H1 (cell line): Measurements from ENCODE around the gene EPHA10. TPM values are rescaled to one million over a fixed set of nuclear protein-coding genes. Genes with fewer than 3 reads are reported as not detected.
A peak's percentile ranks its signal among the peaks of the same experiment; 100 is the strongest.

Source experiments
- BACH1 ChIP-seq: IDR thresholded peaks from 2 replicates; pipeline ENCODE4 v1.6.1; 2012; ENCODE audit warnings: low read length, improper control_type of control experiment
- BCL11A ChIP-seq, 2 experiments: IDR thresholded peaks; one replicate each; pipeline ENCODE4 v1.6.1; 2011; ENCODE audit warnings: low read depth in 2 of 2, low read length in 2 of 2, mild to moderate bottlenecking in 2 of 2
- CEBPB ChIP-seq: IDR thresholded peaks from 2 replicates; pipeline ENCODE4 v1.6.1; 2012; ENCODE audit warnings: low read depth, low read length
- CHD1 ChIP-seq: IDR thresholded peaks from 2 replicates; pipeline ENCODE4 v1.6.1; 2012; ENCODE audit warnings: low read depth, low read length, improper control_type of control experiment
- GABPA ChIP-seq: IDR thresholded peaks from 2 replicates; pipeline ENCODE4 v1.6.1; 2011; ENCODE audit warnings: mild to moderate bottlenecking, low read length, moderate library complexity, borderline replicate concordance; ENCODE audit not compliant: insufficient read depth
- GTF2F1 ChIP-seq: IDR thresholded peaks from 2 replicates; pipeline ENCODE4 v1.6.1; 2012; ENCODE audit warnings: low read depth, low read length, improper control_type of control experiment, borderline replicate concordance
- HDAC6 ChIP-seq: IDR thresholded peaks from one replicate; pipeline ENCODE4 v1.7.1; 2012; ENCODE audit warnings: low read depth, mild to moderate bottlenecking, inconsistent platforms, low read length, moderate library complexity
- KDM5A ChIP-seq: fragments of 200-600 bp; IDR thresholded peaks from 2 replicates; pipeline ENCODE4 v1.7.1; 2012; ENCODE audit warnings: mild to moderate bottlenecking, low read length, inconsistent platforms, mixed read lengths
- MAFK ChIP-seq: IDR thresholded peaks from 2 replicates; pipeline ENCODE4 v1.6.1; 2012; ENCODE audit warnings: low read depth, mild to moderate bottlenecking, improper control_type of control experiment, low read length
- NRF1 ChIP-seq: IDR thresholded peaks from 2 replicates; pipeline ENCODE4 v1.6.1; 2011; ENCODE audit warnings: mild to moderate bottlenecking, low read depth, low read length, improper control_type of control experiment
- PHF8 ChIP-seq: fragments of 200-600 bp; sonication (generic); conservative IDR thresholded peaks from 2 replicates; pipeline ENCODE4 v1.7.1; 2012; ENCODE audit warnings: low read depth, mild to moderate bottlenecking, inconsistent platforms, low read length, moderate library complexity
- POLR2AphosphoS5 ChIP-seq: IDR thresholded peaks from 2 replicates; pipeline ENCODE4 v1.6.1; 2011; ENCODE audit warnings: low read depth, low read length
- POU5F1 ChIP-seq: IDR thresholded peaks from 2 replicates; pipeline ENCODE4 v1.6.1; 2011; ENCODE audit warnings: low read depth, mild to moderate bottlenecking, low read length, moderate library complexity
- RAD21 ChIP-seq, 2 experiments: IDR thresholded peaks in 1 of 2; conservative IDR thresholded peaks in 1 of 2; 2 replicates each; pipeline ENCODE4 v1.6.1; 2011; ENCODE audit warnings: low read depth in 2 of 2, low read length in 2 of 2, improper control_type of control experiment in 1 of 2, inconsistent platforms in 1 of 2, mild to moderate bottlenecking in 1 of 2, moderate library complexity in 1 of 2
- RFX5 ChIP-seq: IDR thresholded peaks from 2 replicates; pipeline ENCODE4 v1.6.1; 2011; ENCODE audit warnings: low read depth, low read length, improper control_type of control experiment, borderline replicate concordance
- RNF2 ChIP-seq: fragments of 200-900, 300-1000 bp; sonication (generic); IDR thresholded peaks from 2 replicates; pipeline ENCODE4 v1.7.1; 2016; ENCODE audit warnings: borderline replicate concordance, low read depth, mild to moderate bottlenecking, antibody characterized with exemption, low read length; ENCODE audit not compliant: poor library complexity, severe bottlenecking; ENCODE audit errors: missing control alignments
- SIRT6 ChIP-seq: IDR thresholded peaks from one replicate; pipeline ENCODE4 v1.7.1; 2012; ENCODE audit warnings: low read length, inconsistent platforms
- SIX5 ChIP-seq: IDR thresholded peaks from 2 replicates; pipeline ENCODE4 v1.6.1; 2011; ENCODE audit warnings: mild to moderate bottlenecking, low read depth, low read length
- SP4 ChIP-seq: IDR thresholded peaks from 2 replicates; pipeline ENCODE4 v1.6.1; 2012; ENCODE audit warnings: low read length, inconsistent platforms
- TBP ChIP-seq: IDR thresholded peaks from 2 replicates; pipeline ENCODE4 v1.6.1; 2011; ENCODE audit warnings: low read depth, low read length, improper control_type of control experiment
- ZNF274 ChIP-seq: IDR thresholded peaks from 2 replicates; pipeline ENCODE4 v1.7.0; 2012; ENCODE audit warnings: low read length, borderline replicate concordance; ENCODE audit errors: extremely low read depth
- polyA plus RNA-seq, 7 experiments: library from polyadenylated mRNA; depleted of rRNA in 3 of 7; stranded (reverse) in 5 of 7; unstranded in 2 of 7; fragments of >200 nt in 5 of 7; fragments of 200-250 nt in 2 of 7; gene quantifications; 1 replicate in 5 of 7; 2 replicates in 1 of 7; 4 replicates in 1 of 7; pipeline versions ENCODE4 v1.2.1 to v1.2.3, GENCODE V29; 2011 to 2013; ENCODE audit warnings: missing spikeins in 2 of 7, mixed read lengths in 2 of 7
- total RNA-seq: library from RNA; stranded (reverse); fragmentation: NEBNext Ultra II Directional; extraction: Animal tissue kit (Norgen Biotek cat#: 25700); gene quantifications from 2 replicates; pipeline ENCODE4 v1.2.1, GENCODE V29; 2021
- TF ChIP-seq, protein P1 (sequence below): IDR thresholded peaks from 2 replicates; pipeline ENCODE4 v1.6.1; 2012; ENCODE audit warnings: inconsistent platforms
- TF ChIP-seq, protein P2 (sequence below): IDR thresholded peaks from 2 replicates; pipeline ENCODE4 v1.6.1; 2011; ENCODE audit warnings: low read depth, mild to moderate bottlenecking, low read length; ENCODE audit not compliant: insufficient read depth

The EPHA10 gene
- total and polyA plus RNA-seq, 2 of the 8 experiments (the other 6 are each of a cell fraction or from before 2014, with no cell fraction given): 0.54 to 1.0 TPM

DNA sequence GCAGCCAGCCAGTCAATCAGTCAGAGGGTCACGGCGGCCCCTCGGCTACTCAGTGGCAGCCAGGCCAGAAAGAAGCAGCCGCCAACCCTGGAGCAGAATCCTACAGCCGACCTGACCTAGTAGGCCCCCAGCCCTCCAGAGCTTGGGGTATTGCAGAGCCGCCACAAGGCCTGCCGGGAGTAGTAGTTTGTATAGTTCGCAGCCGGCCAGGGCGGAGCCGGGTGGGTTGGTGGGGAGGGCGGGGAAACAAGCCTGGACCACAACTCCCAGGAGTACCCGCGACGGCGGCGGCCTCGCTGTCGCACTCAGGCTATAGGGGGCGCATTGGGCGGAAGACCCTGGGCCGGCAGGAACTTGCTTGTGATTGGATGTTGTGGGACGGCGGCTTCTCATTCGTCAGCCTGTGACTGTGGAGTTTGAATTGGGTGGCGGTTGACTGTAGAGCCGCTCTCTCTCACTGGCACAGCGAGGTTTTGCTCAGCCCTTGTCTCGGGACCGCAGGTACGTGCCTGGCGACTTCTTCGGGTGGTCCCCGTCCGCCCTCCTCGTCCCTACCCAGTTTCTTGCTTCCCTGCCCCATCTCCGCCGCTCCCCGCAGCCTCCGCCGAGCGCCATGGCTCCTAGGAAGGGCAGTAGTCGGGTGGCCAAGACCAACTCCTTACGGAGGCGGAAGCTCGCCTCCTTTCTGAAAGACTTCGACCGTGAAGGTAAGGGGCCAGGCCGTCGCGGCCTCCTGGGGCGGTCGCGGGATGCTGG lies 72.7 kb downstream of the EPHA10 start, which contains the start of gene CDCA8 (continued):
- TF ChIP-seq BACH1 (no peak), SIX5 (peak; percentile 74), RFX5 (no peak), POU5F1 (no peak), HDAC6 (no peak), PHF8 (peak; percentile 79), GABPA (no peak), SIRT6 (no peak), KDM5A (peak; percentile 71; the same call in 1 of the 2 replicates), CEBPB (no peak), BCL11A (IDR thresholded peaks at IDR 0.05; ENCODE audit: low read depth in 2 of 2, low read length in 2 of 2) (no peak), MAFK (no peak), RNF2 (no peak), GTF2F1 (no peak), CHD1 (no peak), POLR2AphosphoS5 (peak; percentile 86), ZNF274 (no peak), RAD21 (IDR thresholded peaks at IDR 0.05 in 1 of 2, conservative IDR thresholded peaks at IDR 0.05 in 1 of 2; ENCODE audit: low read depth in 2 of 2, low read length in 2 of 2) (no peak), NRF1 (no peak), SP4 (no peak), TBP (peak; percentile 67; the same call in 1 of the 2 replicates)
- TF ChIP-seq, protein P1, sequence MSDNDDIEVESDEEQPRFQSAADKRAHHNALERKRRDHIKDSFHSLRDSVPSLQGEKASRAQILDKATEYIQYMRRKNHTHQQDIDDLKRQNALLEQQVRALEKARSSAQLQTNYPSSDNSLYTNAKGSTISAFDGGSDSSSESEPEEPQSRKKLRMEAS: 0 out of 2 replicates have a peak, but pooled peaks have one; percentile 62
- TF ChIP-seq, protein P2, sequence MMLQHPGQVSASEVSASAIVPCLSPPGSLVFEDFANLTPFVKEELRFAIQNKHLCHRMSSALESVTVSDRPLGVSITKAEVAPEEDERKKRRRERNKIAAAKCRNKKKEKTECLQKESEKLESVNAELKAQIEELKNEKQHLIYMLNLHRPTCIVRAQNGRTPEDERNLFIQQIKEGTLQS: peak; percentile 55; the same call in 1 of the 2 replicates
